HPDE6-E6E7 (cell line): ENCODE measurements around the gene HTR2A.
"Not testable (repeated sequence)": the region's sequence is repeated elsewhere in the genome, so short reads cannot be mapped to it uniquely, and the experiment has no call there.

ENCODE experiments used
- DNase-seq: peaks from one replicate; pipeline ENCODE4 v3.0.0; 2011; ENCODE audit warnings: missing footprints; ENCODE audit errors: extremely low spot score

The HTR2A gene

GRCh38 chr13:46810440-46810839 lies 86.4 kb downstream of the HTR2A start:
- DNase-seq, result no peak

- DNase-seq, result not testable (repeated sequence)
Observed at GRCh38 chr13:46804921-46805320, 91.9 kb downstream of the HTR2A start.

- peak; percentile 47 for DNase-seq
Observed at GRCh38 chr13:46804391-46804815, 92.5 kb downstream of the HTR2A start.

DNA sequence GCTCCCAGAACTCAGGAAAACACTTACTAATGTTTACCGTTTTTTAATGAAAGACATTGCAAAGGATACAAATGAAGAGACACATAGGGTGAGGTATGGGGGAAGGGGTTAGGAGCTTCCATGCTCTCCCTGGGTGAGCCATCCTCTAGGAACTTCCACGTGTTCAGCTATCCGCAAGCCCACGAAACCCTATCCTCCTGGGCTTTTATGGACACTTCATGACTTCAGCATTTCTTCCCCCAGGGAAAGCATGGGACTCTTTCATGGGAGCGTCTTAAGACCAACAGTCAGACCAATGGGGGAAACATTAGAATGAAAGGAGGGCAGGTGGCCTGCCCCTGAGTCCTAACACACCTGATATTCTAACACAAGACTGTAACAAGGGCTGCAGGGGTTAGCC lies 93.3 kb downstream of the HTR2A start:
- DNase-seq, result no peak

DNA sequence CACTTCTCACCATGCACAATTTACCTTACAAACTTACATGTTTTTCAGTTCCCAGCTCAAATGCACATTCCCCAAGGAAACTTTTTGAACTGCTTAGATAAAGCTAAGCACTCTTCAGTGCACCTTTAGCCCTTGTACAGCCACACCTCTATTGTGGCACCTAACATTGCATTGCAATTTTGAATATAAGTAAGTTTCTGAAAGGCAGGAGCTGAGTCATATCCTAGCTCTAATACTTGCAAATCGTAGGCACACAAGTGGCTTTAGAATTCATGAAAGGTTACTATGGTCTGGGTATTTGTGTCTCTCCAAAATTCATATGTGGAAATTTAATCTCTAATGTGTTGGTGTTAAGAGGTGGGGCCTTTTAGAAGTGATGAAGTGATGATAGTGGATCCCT lies 95.0 kb downstream of the HTR2A start:
- DNase-seq, result no peak

GRCh38 chr13:46799139-46799538 lies 97.7 kb downstream of the HTR2A start:
- no peak for DNase-seq

- DNase-seq, result no peak
Observed at GRCh38 chr13:46797501-46798237, 99.2 kb downstream of the HTR2A start.

- DNase-seq, result peak; percentile 44
Observed at GRCh38 chr13:46796515-46797474, 100.1 kb downstream of the HTR2A start, which contains the start of gene ESD. Gene ESD (minus strand): TSS chr13:46797161. CDS start chr13:46791413, 5,748 bp downstream.

GRCh38 chr13:46796129-46796514 lies 100.7 kb downstream of the HTR2A start:
- no peak for DNase-seq

GRCh38 chr13:46795321-46795720 lies 101.5 kb downstream of the HTR2A start:
- no peak for DNase-seq

DNA sequence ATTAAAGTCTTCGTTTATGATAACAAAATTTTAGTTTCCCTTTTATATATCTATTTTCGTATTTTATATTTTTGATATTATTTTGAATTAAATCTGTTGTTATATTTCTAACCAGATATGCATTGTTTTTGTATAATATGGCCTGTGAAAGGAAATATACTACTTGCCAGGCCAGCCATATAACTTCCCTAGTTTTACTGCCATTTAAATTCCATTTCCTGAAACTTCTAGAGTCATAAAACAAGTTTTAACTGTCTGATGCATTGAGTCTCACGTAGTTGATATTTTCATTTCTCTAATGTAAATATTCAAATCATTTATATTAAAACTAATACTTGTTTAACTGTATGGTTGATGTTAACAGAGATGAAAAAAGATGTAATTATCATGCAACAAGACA lies 113.3 kb downstream of the HTR2A start:
- DNase-seq, result no peak

- DNase-seq, result no peak
Observed at GRCh38 chr13:46782691-46783090, 114.2 kb downstream of the HTR2A start.

GRCh38 chr13:46782066-46782465 lies 114.8 kb downstream of the HTR2A start:
- DNase-seq, result no peak
